ENCODE data around the gene TOMM70.
"Not testable (repeated sequence)": the region's sequence is repeated elsewhere in the genome, so short reads cannot be mapped to it uniquely, and the experiment has no call there.

The TOMM70 gene

DNA sequence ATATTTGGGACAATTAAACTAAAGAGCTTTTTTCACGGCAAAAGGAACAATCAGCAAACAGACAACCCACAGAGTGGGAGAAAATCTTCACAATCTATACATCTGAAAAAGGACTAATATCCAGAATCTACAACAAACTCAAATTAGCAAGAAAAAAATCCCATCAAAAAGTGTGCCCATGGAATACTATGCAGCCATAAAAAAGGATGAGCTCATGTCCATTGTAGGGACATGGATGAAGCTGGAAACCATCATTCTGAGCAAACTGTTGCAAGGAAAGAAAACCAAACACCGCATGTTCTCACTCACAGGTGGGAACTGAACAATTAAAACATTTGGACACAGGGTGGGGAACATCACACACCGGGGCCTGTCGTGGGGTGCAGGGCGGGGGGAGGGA lies 73.5 kb downstream of the TOMM70 start:
- not testable (repeated sequence) for DNase-seq (ENCODE audit: low read depth in 2 of 2, low spot score in 1 of 2)

DNA sequence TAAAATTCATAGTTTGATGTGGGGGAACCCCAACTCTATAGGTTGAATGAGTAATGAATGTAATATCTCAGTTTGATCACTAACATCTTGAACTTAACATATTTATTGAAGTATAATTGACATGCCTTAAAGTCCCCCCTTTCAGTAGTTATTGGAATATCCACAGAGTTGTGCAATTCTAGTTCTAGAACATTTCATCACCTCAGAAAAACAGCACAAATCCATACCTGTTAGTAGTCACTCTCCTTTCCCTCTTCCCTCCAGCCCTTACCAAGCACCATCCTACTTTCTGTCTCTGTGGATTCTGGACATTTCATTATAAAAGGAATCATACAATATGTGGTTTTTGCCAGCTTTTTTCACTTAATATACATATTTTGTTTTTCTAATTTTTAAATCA lies 75.1 kb downstream of the TOMM70 start:
- DNase-seq (ENCODE audit: low read depth in 2 of 2, low spot score in 1 of 2): no peak

DNA sequence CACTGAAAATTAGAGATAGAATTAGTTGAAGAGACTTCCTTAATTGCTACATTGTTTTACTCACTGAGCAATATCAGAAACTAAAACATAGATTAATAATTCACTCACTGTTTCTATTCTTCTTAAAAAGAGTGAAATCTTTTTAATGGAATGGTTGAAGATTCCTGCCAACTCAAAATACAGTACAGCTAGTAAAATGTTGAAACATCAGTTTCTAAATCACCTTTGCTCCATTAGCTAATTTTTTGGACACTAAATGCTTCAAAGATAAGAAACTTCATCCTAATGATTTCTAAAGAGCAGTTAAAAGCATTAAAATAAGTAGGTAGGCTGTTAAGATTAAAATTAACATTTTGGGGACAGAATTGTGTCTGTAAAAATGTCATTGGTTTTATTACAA lies 76.8 kb downstream of the TOMM70 start:
- no peak for DNase-seq (ENCODE audit: low read depth in 2 of 2, low spot score in 1 of 2)

DNA sequence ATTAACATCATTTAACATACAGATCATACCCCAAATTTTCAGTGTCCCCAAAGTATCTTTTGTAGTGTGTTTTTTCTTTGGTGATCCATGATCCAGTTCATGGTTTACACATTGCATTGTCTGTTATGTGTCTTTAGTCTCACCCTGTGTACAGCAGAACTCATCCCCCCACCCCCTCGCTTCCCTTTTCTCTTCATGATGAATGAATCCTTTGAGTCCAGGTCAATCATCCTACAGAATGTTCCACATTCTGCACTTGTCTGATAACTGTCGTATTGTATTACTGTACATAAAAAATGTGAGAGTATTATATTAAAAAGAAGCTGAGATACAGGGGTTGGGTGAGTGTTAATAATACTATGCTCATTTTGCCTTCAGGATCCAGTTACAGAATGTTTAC lies 80.9 kb downstream of the TOMM70 start:
- DNase-seq (ENCODE audit: low read depth in 2 of 2, low spot score in 1 of 2): no peak

DNA sequence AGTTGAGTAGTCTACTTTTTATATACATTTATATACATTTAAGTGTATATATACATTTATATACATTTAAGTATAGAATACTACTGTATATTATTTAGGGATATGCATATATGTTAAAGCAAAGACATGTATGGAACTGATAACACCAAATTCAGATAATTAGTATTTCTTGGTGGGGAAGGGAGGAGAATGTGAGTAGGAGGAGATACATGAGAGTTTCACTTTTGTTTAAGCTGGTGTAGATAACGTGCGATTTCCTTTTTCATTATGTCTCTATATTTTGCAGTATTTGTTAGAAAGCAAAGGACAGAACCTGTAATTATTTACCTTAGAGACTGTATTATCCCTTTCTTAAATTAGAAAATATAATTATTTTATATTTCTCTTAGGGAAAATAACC lies 83.0 kb downstream of the TOMM70 start:
- no peak for DNase-seq (ENCODE audit: low read depth in 2 of 2, low spot score in 1 of 2)

DNA sequence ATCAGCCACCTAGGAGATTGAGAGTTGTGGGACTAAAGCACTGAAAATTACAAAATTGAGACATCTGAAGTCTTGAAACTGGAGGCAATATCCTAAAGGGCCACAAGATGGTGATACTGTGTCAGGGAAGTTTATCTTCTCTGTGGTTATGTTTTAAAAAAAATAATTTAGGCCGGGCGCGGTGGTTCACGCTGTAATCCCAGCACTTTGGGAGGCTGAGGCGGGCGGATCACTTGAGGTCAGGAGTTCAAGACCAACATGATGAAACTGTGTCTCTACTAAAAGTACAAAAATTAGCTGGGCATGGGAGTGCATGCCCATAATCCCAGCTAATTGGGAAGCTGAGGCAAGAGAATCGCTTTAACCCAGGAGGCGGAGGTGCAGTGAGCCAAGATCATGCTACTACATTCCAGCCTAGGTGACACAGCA lies 84.2 kb downstream of the TOMM70 start:
- DNase-seq (ENCODE audit: low read depth in 2 of 2, low spot score in 1 of 2): no peak

Measured in stimulated activated CD8-positive, alpha-beta memory T cell treated with anti-CD3 and anti-CD28 coated beads, Interleukin-4, amount 100 ng/mL, for 4 hours (primary cell).